OCI-LY3 (cell line): ENCODE results near the gene LMTK2.

ENCODE experiments used
- H2AFZ ChIP-seq: fragments of 200-600, 300-600 bp; shearing (Covaris generic); 2 replicates; pipeline ENCODE4 v1.6.0; 2014; ENCODE audit warnings: antibody characterized with exemption, low read depth, low read length
- H3K27ac ChIP-seq: fragments of 200-600, 300-600 bp; sonication (generic); 2 replicates; pipeline ENCODE4 v1.5.1; 2014; ENCODE audit warnings: mild to moderate bottlenecking, low read length, moderate library complexity, mixed read lengths
- H3K27me3 ChIP-seq: fragments of 200-600, 300-600 bp; sonication (generic); 2 replicates; pipeline ENCODE4 v1.6.1; 2014; ENCODE audit warnings: low read depth, low read length, mixed read lengths
- H3K36me3 ChIP-seq: fragments of 200-600, 300-600 bp; sonication (generic); replicated peaks from 2 replicates; pipeline ENCODE3; 2014; ENCODE audit warnings: low read depth, low read length, mixed read lengths
- H3K4me1 ChIP-seq: fragments of 300-600, 200-600 bp; sonication (generic); 2 replicates; pipeline ENCODE4 v1.6.1; 2014; ENCODE audit warnings: low read length, mixed read lengths
- H3K4me2 ChIP-seq: fragments of 200-600, 300-600 bp; sonication (generic); 2 replicates; pipeline ENCODE4 v1.6.1; 2014; ENCODE audit warnings: low read length, mixed read lengths
- H3K4me3 ChIP-seq: fragments of 300-600, 200-600 bp; sonication (generic); 2 replicates; pipeline ENCODE4 v1.5.1; 2014; ENCODE audit warnings: antibody characterized with exemption, mild to moderate bottlenecking, low read length, moderate library complexity
- H3K79me2 ChIP-seq: fragments of 300-600, 200-600 bp; shearing (Covaris generic); 2 replicates; pipeline ENCODE4 v1.6.1; 2014; ENCODE audit warnings: mild to moderate bottlenecking, low read length, mixed read lengths
- H3K9ac ChIP-seq: fragments of 300-600, 200-600 bp; shearing (Covaris generic); 2 replicates; pipeline ENCODE4 v1.6.0; 2014; ENCODE audit warnings: mild to moderate bottlenecking, low read length, moderate library complexity
- H3K9me3 ChIP-seq: fragments of 200-600, 300-600 bp; shearing (Covaris generic); 2 replicates; pipeline ENCODE4 v1.6.1; 2014; ENCODE audit warnings: low read length, mixed read lengths; ENCODE audit not compliant: insufficient read depth
- H4K20me1 ChIP-seq: fragments of 200-600, 300-600 bp; sonication (generic); 2 replicates; pipeline ENCODE4 v1.6.1; 2016; ENCODE audit warnings: low read length, mixed read lengths; ENCODE audit not compliant: insufficient read depth
- CTCF ChIP-seq: fragments of 200-600, 300-600 bp; sonication (generic); IDR thresholded peaks from 2 replicates; pipeline ENCODE4 v1.5.1; 2014; ENCODE audit warnings: antibody characterized with exemption, low read length, low read depth
- EZH2phosphoT487 ChIP-seq: fragments of 200-600 bp; shearing (Covaris generic); IDR thresholded peaks from 2 replicates; pipeline ENCODE4 v1.6.1; 2018; ENCODE audit warnings: antibody characterized with exemption, mixed run types, low read depth

The LMTK2 gene

GRCh38 chr7:98175260-98175940 lies 68.7 kb downstream of the LMTK2 start:
- no peaks in the 10 kb centered on the region for H3K36me3 ChIP-seq
- no peaks in the 10 kb centered on the region for H3K4me1 ChIP-seq
- H3K4me3 ChIP-seq = no peak overlapping the region
- no peak overlapping the region for H3K4me2 ChIP-seq
- no peaks in the 10 kb centered on the region for H3K79me2 ChIP-seq
- 0 out of 2 replicates have a peak, but pooled peaks cover 5% of the 10 kb centered on the region for H4K20me1 ChIP-seq
- H3K27ac ChIP-seq = no peak overlapping the region
- TF ChIP-seq EZH2phosphoT487 (no peak), CTCF (no peak)
- no peak overlapping the region for H3K9ac ChIP-seq
- H3K9me3 ChIP-seq = no peaks in the 10 kb centered on the region
- no peaks in the 10 kb centered on the region for H3K27me3 ChIP-seq
- no peak overlapping the region for H2AFZ ChIP-seq

- no peaks in the 10 kb centered on the region for H3K9me3 ChIP-seq
- no peaks in the 10 kb centered on the region for H3K27me3 ChIP-seq
- TF ChIP-seq CTCF (no peak), EZH2phosphoT487 (no peak)
- no peak overlapping the region for H3K9ac ChIP-seq
- H3K36me3 ChIP-seq = no peaks in the 10 kb centered on the region
- no peak overlapping the region for H3K27ac ChIP-seq
- 0 out of 2 replicates have a peak, but pooled peaks cover 5% of the 10 kb centered on the region for H4K20me1 ChIP-seq
- no peak overlapping the region for H3K4me3 ChIP-seq
- H3K4me1 ChIP-seq = no peaks in the 10 kb centered on the region
- no peak overlapping the region for H3K4me2 ChIP-seq
- no peaks in the 10 kb centered on the region for H3K79me2 ChIP-seq
- H2AFZ ChIP-seq = no peak overlapping the region
These were observed 70.9 kb downstream of the LMTK2 start for GRCh38 chr7:98177553-98177952.

- Histone ChIP-seq H2AFZ (no peak overlapping the region), H3K9me3 (no peaks in the 10 kb centered on the region), H3K27me3 (no peaks in the 10 kb centered on the region), H3K79me2 (no peaks in the 10 kb centered on the region), H3K9ac (no peak overlapping the region), H4K20me1 (0 out of 2 replicates have a peak, but pooled peaks cover 5% of the 10 kb centered on the region), H3K4me2 (no peak overlapping the region), H3K4me3 (no peak overlapping the region), H3K27ac (no peak overlapping the region), H3K4me1 (no peaks in the 10 kb centered on the region), H3K36me3 (no peaks in the 10 kb centered on the region)
- TF ChIP-seq EZH2phosphoT487 = no peak
- no peak for TF ChIP-seq CTCF
These were observed 71.7 kb downstream of the LMTK2 start for GRCh38 chr7:98178321-98178720.

GRCh38 chr7:98178762-98179490 lies 72.3 kb downstream of the LMTK2 start:
- H3K9me3 ChIP-seq = no peaks in the 10 kb centered on the region
- H3K4me3 ChIP-seq = no peak overlapping the region
- no peak overlapping the region for H3K27ac ChIP-seq
- no peaks in the 10 kb centered on the region for H3K36me3 ChIP-seq
- TF ChIP-seq EZH2phosphoT487 (no peak), CTCF (no peak)
- no peak overlapping the region for H2AFZ ChIP-seq
- no peaks in the 10 kb centered on the region for H3K4me1 ChIP-seq
- no peak overlapping the region for H3K4me2 ChIP-seq
- H3K27me3 ChIP-seq = no peaks in the 10 kb centered on the region
- H3K79me2 ChIP-seq = no peaks in the 10 kb centered on the region
- no peak overlapping the region for H3K9ac ChIP-seq
- 0 out of 2 replicates have a peak, but pooled peaks cover 5% of the 10 kb centered on the region for H4K20me1 ChIP-seq
